Ammon's horn (tissue), 1 donor: Measurements from ENCODE around the gene TIMM17A.

Experiments
- DNase-seq: peaks from one replicate; pipeline ENCODE4 v3.0.0-alpha.2; 2016; ENCODE audit warnings: low spot score

TIMM17A gene

GRCh38 chr1:201955009-201955728 is at the start of gene TIMM17A:
TSS of gene TIMM17A (plus strand) at chr1:201955503. CDS start at chr1:201955527, 24 bp downstream.
- DNase-seq: peak; percentile 99

- DNase-seq: no peak
Measured at GRCh38 chr1:201906336-201906735, 49.0 kb upstream of the TIMM17A start.

- no peak for DNase-seq
Measured at GRCh38 chr1:201907621-201908020, 47.7 kb upstream of the TIMM17A start.

- DNase-seq: no peak
Measured at GRCh38 chr1:201911826-201912571, 43.3 kb upstream of the TIMM17A start.

- no peak for DNase-seq
Measured at GRCh38 chr1:201912832-201913231, 42.5 kb upstream of the TIMM17A start.

- no peak for DNase-seq
Measured at GRCh38 chr1:201914456-201915235, 40.7 kb upstream of the TIMM17A start.

- no peak for DNase-seq
Measured at GRCh38 chr1:201916649-201917249, 38.6 kb upstream of the TIMM17A start.

- no peak for DNase-seq
Measured at GRCh38 chr1:201917362-201918033, 37.8 kb upstream of the TIMM17A start.

- no peak for DNase-seq
Measured at GRCh38 chr1:201918343-201918742, 37.0 kb upstream of the TIMM17A start.

GRCh38 chr1:201921952-201922558 is 33.2 kb upstream of the TIMM17A start:
- DNase-seq: no peak

- DNase-seq: no peak
Measured at GRCh38 chr1:201925301-201925567, 30.1 kb upstream of the TIMM17A start.

GRCh38 chr1:201925981-201926645 is 29.2 kb upstream of the TIMM17A start:
- no peak for DNase-seq

GRCh38 chr1:201928266-201928665 is 27.0 kb upstream of the TIMM17A start:
- no peak for DNase-seq

GRCh38 chr1:201930137-201930536 is 25.2 kb upstream of the TIMM17A start:
- DNase-seq: no peak

- no peak for DNase-seq
Measured at GRCh38 chr1:201930803-201931202, 24.5 kb upstream of the TIMM17A start.

GRCh38 chr1:201933840-201934430 is 21.4 kb upstream of the TIMM17A start:
- DNase-seq: no peak

GRCh38 chr1:201937624-201938213 is 17.6 kb upstream of the TIMM17A start:
- no peak for DNase-seq

GRCh38 chr1:201938440-201939035 is 16.8 kb upstream of the TIMM17A start:
- no peak for DNase-seq

GRCh38 chr1:201939148-201939547 is 16.2 kb upstream of the TIMM17A start:
- no peak for DNase-seq

- DNase-seq: no peak
Measured at GRCh38 chr1:201939574-201939973, 15.7 kb upstream of the TIMM17A start.
